CMK (cell line): ENCODE data around the gene SLC19A1.
"Not testable (repeated sequence)": the region's sequence is repeated elsewhere in the genome, so short reads cannot be mapped to it uniquely, and the experiment has no call there.

Experiments
- DNase-seq: peaks from one replicate; pipeline ENCODE4 v3.0.0-alpha.2; 2010; ENCODE audit warnings: low read depth

The SLC19A1 gene

DNA sequence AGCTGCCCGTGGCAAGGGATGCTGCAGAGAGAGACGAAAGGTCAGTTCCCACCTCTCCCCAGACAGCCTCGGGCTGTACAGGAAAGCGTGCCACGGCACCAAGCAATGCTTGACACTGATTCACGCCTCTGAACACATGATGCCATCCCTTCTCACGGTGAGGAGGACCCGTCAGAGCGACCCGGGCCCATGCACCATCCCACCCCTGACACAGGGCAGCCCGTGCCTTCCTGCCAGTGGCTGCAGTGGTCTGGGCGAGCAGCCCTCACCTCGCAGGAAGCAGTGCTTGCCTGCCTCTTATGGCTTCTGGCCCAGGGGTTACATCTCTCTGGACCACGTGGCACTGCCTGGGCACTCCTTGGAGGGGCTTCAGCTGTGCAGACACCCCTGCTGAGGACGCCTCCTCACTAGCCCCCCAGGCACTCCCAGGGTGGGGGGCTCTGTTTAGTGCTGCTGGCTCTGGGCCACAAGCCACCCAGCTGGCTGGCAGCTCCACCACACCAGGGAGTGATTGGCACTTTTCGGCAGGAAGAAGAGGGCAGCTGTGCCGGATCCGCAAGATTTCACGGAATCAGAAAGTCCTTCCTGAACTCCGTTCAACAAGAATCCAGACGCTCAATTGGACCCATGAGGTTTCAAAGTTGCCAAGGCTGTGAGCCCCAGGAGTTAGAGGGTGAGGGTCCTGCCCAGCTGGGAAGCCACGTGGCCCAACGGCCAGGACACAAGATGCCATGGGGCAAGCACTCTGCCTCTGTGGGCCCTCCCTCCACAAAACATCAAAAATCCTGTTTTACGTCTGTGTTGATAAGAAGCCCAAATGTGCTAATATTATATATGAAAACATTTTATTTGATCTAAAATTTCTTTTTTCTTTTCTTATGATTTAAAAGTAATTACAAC is 34.8 kb upstream of the SLC19A1 start:
- no peak for DNase-seq

DNA sequence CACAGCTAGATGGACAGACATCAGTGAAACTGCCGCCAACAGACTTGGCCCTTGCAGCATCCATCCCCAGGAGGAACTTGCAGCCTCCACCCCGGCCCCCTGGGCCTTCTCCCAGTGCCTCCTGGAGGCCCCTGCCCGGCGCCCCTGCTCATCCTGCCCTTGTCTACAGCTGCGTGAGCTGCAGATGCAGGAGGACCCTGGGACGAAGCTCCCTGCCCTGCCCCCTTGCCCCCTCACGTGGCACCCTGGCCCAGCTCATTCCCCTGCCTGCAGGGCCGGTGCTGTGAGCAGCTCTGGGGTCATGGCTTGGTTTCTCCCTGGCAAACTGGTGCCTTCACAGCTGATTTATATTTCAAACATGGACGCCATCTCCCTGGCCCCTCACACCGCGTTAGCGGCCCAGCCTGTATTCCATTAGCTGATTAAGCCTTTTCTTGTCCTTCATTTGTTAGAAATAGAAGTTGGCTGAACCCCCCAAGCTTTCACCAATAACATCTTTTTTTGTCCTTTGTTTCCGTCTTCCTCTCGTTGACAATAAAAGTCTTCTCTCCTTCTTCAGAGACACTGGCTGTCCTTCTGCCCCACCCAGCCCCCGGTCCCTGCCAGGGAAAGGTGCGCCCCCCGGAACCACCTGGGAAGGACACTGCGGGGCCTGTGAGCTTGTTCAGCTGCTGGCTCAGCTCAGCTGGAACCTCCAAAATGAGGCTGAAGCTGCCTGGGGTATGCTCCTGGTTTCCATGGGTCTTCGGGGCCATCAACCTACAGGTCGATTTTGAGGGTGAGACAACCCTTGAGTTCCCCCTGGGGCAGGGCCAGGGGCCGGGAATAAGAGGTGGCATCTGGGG is 34.0 kb upstream of the SLC19A1 start:
- no peak for DNase-seq

DNA sequence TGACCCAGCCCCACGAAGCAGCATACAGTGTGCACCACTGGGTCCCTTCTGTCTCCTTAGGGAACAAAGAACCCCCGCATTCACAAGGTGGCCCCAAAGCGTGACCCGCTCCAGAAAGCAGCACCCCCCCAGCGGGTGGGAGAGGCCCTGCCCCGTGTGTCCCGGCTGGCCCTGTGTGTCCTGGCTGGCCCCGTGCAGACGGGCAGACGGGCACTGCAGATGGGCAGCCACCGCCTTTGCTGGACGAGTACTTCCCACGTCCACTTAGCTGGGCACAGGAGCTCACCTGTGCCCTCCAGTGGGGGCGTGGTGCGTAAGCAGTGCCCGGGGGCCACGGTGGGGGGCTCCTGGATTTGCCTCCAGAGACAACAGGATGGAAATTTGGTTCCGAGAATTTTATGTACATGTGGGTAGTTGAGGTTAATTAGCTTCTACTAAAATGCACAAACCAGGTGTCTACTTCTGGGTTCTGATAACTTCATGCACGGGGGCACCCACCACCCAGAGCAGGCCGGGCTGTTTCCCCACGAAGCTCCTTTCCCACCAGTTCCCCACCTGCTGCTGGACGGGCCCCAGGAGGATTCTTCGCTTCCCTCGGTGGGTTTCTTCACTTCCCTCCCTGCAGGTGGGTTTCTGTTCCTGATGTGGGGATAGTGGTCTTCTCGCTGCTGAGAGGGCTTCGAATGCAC is 33.2 kb upstream of the SLC19A1 start:
- no peak for DNase-seq

DNA sequence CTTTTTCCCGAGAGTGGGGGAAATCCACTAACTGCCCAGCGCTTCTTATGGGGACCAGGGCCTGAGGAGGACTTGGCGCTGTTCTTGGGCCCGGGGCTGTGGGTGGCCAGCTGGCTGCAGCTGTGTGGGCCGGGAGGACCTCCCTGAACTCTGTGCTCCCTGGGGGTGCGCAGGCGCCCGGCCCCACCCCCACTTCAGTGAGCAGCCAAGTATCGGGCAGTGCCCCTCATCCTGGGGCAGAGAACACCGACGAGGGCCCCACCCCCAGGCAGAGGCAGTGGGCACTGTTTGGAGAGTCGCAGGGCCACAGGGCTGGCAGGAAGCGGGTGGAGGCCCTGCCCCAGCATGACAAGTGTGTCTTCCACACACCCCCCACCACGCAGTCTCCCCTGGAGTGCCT is 32.5 kb upstream of the SLC19A1 start:
- DNase-seq, result no peak

DNA sequence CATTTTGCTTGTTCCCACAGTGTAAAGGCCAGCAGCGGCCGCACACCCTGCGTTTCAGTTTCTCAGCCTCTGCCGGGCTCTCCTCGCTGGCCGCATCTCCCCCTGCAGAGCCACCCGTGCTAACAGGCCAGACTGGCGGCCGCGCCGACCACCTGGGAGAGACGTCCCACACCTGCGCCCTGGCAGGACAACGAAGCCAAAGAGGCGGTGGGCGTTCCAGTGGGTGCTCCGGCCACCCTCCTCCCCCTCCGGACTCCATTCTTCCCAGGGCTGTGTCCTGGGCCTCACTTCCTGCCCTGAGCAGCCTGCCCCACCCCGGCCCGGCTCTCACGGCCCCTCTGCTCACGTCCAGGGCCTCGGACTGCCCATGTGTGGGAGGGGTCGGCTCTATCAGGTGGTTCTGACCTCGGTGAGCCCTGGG is 31.9 kb upstream of the SLC19A1 start:
- DNase-seq, result no peak

DNA sequence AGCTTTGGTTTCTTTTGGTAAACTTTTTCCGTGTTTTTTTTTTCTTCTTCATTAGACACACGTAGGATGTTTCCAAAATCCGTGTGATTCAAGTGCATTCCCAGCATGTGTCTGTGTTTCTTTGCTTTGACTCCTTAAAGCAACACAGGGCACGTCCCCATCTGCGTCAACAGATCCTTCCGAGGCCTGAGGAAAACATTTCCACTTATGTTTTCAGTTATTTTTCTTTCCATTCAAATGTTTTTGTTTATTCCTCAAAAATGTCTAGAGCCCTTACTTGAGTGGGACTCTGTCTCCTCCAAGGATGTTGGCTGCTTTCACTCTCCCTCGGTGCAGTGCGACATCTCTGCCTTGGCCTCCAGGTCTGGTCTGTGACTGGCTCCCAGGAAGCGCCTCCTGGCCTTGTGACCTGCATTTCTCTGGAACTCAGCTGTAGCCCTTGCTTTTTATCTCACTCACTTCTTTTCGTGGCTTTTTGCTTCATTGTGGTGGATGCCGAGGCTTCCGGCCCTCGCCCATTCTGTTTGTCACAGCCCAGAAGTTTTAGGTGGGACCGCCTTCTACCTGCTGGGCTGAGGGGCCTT is 31.3 kb upstream of the SLC19A1 start:
- DNase-seq, result no peak

DNA sequence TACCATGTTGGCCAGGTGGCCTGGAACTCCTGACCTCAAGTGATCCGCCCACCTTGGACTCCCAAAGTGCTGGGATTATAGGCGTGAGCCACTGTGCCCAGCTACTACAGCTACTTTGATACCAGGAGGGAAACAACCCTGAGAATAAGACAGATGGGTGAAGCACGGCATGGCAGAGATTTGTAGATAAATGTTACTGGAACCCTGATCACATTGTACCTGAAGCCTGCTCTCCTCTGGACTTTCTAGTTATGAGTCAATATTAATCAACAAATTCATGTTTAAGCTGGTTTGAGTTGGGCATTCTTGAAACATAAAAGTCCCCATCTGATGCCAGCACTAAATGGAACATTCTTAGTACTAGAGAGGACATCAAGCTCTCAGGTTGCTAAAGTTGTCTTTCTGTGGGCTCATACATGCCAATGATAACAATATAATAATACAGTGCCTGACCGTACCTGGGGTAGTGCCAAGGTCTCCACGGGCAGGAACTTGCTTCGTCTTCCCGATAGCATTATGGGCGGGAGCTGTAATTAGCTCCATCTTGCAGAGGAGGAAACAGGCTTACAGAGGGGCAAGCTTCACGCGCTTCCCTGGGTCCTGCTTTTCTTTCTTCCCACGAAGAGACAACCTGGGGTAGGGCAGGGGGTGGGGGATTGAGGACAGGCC is 30.7 kb upstream of the SLC19A1 start:
- no peak for DNase-seq

DNA sequence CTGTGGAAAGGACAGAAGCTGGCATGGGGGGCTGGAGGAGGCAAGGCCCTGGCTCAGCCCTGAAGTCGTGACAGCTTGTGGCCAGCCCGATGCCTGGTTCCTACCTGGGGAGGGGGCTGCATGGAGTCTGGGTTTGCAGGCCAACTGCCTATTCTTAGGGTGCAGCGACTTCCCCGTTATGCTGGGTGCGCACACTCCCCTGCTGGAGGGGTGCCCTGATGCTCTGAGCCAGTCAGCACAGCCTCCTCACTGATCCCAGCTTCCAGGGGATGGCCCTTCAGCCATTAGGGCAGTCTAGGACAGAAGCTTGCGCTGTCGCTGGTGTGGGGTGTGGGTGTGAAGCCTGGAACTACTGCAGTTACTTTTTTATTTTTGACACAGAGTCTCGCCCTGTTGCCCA is 30.0 kb upstream of the SLC19A1 start:
- no peak for DNase-seq

DNA sequence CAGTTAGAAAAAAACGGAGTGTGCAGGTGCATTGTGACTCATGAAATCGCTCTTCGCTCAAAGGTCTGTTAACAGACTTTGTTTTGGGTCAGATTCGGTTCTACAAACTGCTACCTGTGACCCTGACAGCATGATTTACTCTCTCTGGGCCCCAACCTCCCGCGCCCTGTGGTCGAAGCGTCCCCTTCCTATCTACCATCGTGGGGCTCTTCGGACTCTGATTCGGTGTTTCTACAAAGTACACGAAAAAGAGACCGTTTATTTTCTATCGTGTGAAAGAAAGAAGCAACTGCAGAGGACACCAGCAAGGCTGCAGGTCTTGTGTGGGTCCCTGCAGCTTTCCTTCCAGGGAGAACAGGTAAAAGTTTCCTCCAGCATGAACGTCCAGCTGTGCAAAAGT is 29.4 kb upstream of the SLC19A1 start:
- no peak for DNase-seq

DNA sequence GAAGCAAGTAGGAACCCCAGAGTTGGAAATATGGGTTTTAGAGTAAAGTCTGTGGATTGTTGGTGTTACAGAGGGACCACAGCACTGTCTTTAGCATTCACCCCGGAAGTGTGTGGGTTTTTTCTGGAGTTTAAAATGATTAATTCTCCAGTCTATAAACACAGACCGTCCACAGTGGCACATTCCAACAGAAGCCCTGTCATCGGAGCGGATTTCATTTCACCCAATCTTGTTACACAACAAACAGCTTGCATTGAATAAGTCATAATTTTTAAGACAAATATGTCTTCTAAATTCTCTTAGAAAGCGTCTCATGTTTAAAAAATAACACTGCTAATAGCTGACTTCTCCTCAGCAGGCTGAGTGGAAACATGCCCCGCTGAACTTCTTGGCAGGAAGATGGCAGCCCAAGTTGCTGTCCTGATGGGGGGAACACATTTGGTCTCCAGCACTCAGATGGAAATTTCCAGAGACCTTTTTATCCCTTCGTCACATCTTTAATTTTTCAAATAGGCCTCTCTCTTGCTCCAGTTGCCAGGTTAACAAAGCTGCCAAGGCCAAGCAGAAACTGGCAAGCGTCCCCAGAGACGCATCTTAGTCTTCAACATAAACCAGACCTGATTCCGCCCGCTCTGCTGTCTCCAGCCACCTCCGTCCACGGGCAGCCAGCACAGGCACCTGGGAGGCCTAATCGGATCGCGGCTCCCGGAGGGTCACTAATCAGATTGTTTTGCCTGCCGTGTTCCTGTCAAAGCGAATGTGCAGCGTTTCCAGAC is 28.8 kb upstream of the SLC19A1 start:
- no peak for DNase-seq

DNA sequence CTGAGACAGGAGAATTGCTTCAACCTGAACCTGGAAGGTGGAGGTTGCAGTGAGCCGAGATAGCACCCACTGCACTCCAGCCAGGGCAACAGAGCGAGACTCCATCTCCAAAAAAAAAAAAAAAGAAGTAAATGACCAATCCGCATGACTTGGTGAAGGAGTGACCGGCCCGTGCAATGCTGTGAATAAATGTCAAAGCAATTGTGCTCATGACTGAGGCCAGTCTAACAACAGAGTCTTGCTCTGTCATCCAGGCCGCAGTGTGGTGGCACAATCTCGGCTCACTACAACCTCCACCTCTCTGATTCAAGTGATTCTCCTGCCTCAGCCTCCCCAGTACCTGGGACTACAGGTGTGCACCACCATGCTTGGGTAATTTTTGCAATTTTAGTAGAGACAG is 27.8 kb upstream of the SLC19A1 start:
- no peak for DNase-seq

DNA sequence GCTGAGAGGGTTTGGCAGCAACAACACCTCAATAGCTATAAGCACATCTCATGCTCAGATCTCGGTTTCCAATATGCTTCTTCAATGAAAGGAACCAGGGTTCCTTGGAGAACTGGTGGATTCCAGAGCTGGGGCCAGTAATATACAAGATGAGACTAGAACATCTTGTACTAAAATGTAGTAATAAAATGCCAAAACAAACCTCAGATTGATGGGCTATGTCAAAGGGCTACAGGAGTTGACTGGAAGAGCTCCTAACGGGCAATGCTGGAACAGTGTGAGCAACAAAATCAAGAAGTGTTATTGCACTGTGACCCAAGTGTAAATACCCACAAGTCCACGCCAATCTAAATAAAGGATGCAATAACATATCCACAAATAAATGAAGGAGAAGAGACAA is 26.1 kb upstream of the SLC19A1 start:
- DNase-seq, result no peak

DNA sequence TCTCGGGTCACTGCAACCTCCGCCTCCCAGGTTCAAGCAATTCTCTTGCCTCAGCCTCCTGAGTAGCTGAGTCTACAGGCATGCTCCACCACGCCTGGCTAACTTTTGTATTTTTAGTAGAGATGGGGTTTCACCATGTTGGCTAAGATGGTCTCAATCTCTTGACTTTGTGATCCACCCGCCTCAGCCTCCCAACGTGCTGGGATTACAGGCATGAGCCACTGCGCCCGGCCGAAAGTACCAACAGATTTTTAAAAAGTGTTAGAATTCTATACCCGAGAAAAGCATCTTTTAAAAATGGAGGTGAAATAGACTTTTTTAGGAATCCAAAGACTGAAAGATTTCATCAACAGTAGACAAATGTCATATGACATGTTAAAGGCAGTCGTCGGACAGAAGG is 21.9 kb upstream of the SLC19A1 start:
- DNase-seq, result not testable (repeated sequence)

DNA sequence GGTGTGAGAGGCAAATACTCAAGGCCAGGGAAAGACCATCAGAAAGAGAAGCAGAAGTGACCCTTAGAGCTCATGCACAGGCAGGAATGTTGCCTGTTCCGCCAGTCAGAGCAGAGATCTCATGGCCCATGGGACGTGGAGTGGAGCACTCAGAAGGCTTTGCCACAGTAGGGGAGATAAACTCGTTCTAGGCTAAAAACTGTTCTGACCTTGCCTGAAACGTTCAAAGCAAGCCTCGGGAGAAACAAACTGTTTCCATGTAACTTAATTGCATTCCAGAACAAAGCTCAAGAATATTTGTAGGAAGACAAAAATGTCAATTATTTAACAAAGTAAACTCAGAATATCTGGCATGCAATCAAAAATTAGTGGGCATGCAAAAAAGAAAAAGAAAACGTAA is 20.7 kb upstream of the SLC19A1 start:
- DNase-seq, result no peak

DNA sequence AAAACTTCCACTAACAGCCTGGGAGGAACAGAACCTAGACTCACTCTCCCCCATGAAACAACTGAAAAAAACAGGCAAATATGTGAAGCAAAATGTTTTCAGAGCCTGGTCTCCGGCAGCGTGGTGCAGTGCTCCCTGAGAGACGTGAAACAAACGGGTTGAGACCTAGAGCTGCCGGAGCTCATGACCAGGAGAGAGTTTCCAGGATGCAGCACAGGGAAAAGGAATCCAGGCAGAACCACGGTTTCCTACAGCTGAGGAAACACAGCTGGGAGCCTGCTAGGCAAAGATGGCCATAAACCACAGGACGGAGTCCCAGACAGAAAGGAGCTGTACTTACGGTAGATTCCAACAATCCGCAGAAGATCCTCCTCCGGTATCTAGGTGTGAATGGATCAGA is 20.2 kb upstream of the SLC19A1 start:
- DNase-seq, result no peak

DNA sequence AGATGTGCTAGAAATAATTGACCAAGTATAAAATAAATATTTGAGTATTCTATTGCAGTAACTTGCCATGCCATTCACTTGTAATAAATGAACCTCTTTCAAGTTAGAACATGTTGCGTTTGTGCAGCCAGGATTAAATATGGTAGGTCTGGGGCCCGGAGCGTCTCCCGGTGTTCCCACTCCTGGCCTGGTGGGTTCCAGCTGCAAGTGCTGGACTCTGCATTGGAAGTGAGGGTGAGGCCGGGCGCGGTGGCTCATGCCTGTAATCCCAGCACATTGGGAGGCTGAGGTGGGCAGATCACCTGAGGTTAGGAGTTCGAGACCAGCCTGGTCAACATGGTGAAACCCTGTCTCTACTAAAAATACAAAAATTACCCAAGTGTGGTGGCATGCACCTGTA is 19.0 kb upstream of the SLC19A1 start:
- not testable (repeated sequence) for DNase-seq

DNA sequence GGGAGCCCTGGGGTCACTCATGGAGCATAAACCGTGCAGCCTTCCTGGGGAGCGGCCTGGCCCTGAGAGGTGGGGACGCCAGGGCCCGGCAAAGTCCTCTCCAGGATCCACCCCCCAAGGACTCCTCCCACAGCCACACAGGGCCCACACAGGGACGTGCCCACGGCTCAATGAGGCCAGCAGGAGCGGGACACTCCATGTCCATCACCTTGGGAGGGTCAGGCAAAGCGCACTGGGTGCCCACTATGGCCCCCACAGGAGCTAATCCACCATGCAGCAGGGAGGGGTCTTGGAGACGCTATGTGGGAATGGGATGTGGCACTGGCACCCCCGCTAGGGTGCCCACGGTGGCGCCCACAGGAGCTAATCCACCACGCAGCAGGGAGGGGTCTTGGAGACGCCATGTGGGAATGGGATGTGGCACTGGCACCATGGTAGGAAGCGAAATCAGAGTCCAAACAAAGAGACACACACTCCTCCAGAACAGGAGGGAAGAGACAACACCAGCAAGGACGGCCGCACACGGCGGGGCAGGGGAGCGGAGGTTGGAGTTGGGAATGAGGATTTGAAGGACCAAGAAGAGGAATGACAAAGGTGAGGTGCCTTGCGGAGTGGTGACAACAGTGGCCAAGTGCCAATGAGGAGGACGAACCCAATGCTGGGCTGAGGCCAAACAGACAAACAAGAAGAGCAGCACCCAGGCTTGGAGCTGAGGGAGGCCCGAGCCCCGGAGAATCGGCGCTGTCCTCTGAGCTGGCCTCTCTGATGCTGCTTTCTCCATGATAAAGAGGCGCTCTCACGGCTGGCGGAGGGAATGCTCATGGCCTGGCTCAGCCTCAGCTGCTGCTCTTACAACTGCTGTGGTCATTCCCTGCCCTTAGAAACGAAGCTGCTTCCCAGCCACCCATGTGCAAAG is 18.1 kb upstream of the SLC19A1 start:
- no peak for DNase-seq

DNA sequence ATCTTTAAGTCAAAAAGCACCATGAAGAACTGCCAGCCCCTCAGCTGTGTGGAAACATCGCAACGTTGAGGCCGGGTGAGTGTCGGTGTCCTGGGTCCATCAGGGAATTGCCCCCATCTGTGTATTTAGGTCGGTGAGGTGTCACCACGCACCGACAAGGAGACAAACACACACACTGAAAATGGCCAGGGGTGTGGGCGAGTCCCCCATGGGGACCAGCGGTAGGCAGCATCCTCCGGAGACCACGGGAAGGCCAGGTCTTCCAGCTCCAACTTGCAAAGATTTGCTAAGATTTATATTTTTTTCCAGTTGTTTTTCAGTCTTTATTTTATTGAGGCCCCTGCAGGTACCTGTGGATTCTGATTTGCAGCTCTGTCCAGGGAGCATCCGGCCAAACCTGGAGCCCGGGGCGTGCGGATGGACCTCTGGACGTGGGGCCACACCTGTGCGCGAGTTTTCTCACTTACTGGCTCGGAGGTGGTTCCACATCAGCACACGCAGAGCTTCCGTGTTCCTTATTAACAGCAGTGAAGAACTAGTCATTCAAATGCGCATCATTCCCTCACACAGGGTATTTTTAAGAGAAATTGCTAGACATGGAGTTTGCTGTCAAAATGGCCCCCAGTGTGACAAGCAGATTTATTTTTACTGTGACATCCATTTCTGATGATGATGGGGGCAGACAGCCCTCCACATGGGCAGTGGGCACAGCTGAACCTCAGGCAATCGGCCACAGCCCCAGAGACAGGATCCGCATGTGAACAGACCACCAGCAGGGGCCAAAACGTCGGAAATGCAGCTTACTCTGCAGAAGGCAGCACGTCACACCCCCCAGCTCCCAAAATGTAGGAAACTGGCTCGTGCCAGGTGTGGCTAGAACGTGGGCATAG is 17.2 kb upstream of the SLC19A1 start:
- no peak for DNase-seq
